ENCODE data around the gene FBXL15. TPM values are rescaled to one million over a fixed set of nuclear protein-coding genes. Genes with fewer than 3 reads are reported as not detected.

Gene FBXL15
- total and polyA plus RNA-seq, 2 experiments from 2014 or later: 18.5 to 36.1 TPM

DNA sequence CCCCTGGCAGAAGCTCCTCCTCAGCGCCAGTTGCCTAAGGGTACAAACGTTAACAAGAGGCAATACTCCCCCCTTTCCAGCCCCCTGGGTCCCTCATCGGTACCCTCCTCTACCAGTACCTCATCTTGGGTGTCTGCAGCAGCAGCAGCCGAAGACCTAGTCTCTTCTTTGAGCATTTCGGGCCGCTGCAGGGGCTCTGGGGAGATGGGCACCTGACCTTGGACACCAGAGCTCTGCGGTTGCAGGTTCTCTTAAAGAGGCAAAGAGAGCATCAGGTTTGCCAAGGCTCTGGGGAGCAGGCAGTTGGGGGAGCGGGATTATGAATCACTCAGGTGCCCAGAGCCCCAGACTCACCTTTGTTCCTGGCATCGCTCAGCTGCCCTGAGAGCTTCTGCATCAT is 3.5 kb downstream of the FBXL15 start:
- H3K9me3 Mint-ChIP-seq: no peaks in the 10 kb centered on the region; the same call in 2 of the 3 replicates
- Histone ChIP-seq H3K27ac (ENCODE audit: low read depth) (no peak overlapping the region), H3K4me1 (ENCODE audit: insufficient read depth) (peaks cover 9% of the 10 kb centered on the region), H3K4me3 (no peak overlapping the region), H4K20me1 (replicated peaks; ENCODE audit: insufficient read depth) (no peaks in the 10 kb centered on the region; the same call in none of the 2 replicates), H3K79me2 (replicated peaks; ENCODE audit: insufficient read depth) (no peaks in the 10 kb centered on the region), H2AFZ (no peak overlapping the region), H3K27me3 (ENCODE audit: insufficient read depth) (0 out of 2 replicates have a peak, but pooled peaks cover 6% of the 10 kb centered on the region), H3K36me3 (ENCODE audit: insufficient read depth) (no peaks in the 10 kb centered on the region; the same call in 1 of the 2 replicates), H3K4me2 (no peak overlapping the region), H3K9me2 (ENCODE audit: insufficient read depth) (no peaks in the 10 kb centered on the region), H3F3A (replicated peaks; ENCODE audit: low read depth) (peaks cover 21% of the 10 kb centered on the region)
- H3K27me3 Mint-ChIP-seq (ENCODE audit: insufficient read depth, low read depth, poor library complexity): peaks cover 29% of the 10 kb centered on the region
- no peak for TF ChIP-seq JUNB (IDR thresholded peaks at IDR 0.05; ENCODE audit: unreplicated experiment)
- TF ChIP-seq EZH2 (IDR thresholded peaks at IDR 0.05; ENCODE audit: low read depth, unreplicated experiment): no peak
- no peak for TF ChIP-seq NANOG (IDR thresholded peaks at IDR 0.05; ENCODE audit: borderline replicate concordance)
- TF ChIP-seq EZH2phosphoT487 (IDR thresholded peaks at IDR 0.05; ENCODE audit: unreplicated experiment): no peak
- H3K4me1 Mint-ChIP-seq: peaks cover 5% of the 10 kb centered on the region
- H3K4me3 Mint-ChIP-seq: no peak overlapping the region
- no peak for DNase-seq (ENCODE audit: low spot score)
- ATAC-seq: no peak
- peaks cover 16% of the 10 kb centered on the region for H3K36me3 Mint-ChIP-seq (ENCODE audit: low read depth)
- H3K27ac Mint-ChIP-seq: no peak overlapping the region

DNA sequence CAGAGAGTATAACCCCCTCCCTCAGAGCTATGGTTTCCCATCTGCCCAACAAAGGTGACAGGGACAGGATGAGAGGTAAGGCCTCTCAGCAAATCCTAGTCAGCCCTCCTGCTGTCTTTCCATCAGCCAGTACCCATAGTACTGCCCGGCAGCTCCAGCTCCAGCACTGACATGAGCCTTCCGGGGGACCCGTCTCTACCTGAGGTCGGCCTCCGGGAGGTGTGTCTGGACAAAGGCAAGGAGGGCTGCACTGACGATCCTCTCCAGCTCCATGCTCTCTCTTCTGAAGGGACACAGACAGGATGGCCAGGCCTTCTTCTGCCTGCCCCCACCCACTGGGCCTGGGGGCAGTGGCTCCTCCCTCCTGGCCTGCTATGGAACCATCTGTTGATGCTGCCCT is 4.3 kb downstream of the FBXL15 start:
- ATAC-seq (no peak), DNase-seq (ENCODE audit: low spot score) (no peak)
- Histone ChIP-seq H3K4me2 (no peak overlapping the region), H3K36me3 (ENCODE audit: insufficient read depth) (no peaks in the 10 kb centered on the region; the same call in 1 of the 2 replicates), H3K79me2 (replicated peaks; ENCODE audit: insufficient read depth) (no peaks in the 10 kb centered on the region), H3K9me2 (ENCODE audit: insufficient read depth) (no peaks in the 10 kb centered on the region), H3K4me1 (ENCODE audit: insufficient read depth) (peaks cover 9% of the 10 kb centered on the region), H3K27me3 (ENCODE audit: insufficient read depth) (0 out of 2 replicates have a peak, but pooled peaks cover 6% of the 10 kb centered on the region), H3F3A (replicated peaks; ENCODE audit: low read depth) (peaks cover 16% of the 10 kb centered on the region), H3K27ac (ENCODE audit: low read depth) (no peak overlapping the region), H4K20me1 (replicated peaks; ENCODE audit: insufficient read depth) (no peaks in the 10 kb centered on the region; the same call in none of the 2 replicates), H3K4me3 (no peak overlapping the region), H2AFZ (no peak overlapping the region)
- Mint-ChIP-seq H3K4me3 (no peak overlapping the region), H3K27ac (no peak overlapping the region), H3K9me3 (no peaks in the 10 kb centered on the region; the same call in 2 of the 3 replicates), H3K36me3 (ENCODE audit: low read depth) (peaks cover 16% of the 10 kb centered on the region; the same call in 2 of the 3 replicates), H3K4me1 (peaks cover 4% of the 10 kb centered on the region; the same call in 2 of the 3 replicates), H3K27me3 (ENCODE audit: insufficient read depth, low read depth, poor library complexity) (peaks cover 22% of the 10 kb centered on the region)
- no peak for TF ChIP-seq EZH2 (IDR thresholded peaks at IDR 0.05; ENCODE audit: low read depth, unreplicated experiment)
- TF ChIP-seq ZNF331 (CRISPR knock-in tag; IDR thresholded peaks at IDR 0.05; ENCODE audit: low read depth): no peak
- TF ChIP-seq, protein P1, sequence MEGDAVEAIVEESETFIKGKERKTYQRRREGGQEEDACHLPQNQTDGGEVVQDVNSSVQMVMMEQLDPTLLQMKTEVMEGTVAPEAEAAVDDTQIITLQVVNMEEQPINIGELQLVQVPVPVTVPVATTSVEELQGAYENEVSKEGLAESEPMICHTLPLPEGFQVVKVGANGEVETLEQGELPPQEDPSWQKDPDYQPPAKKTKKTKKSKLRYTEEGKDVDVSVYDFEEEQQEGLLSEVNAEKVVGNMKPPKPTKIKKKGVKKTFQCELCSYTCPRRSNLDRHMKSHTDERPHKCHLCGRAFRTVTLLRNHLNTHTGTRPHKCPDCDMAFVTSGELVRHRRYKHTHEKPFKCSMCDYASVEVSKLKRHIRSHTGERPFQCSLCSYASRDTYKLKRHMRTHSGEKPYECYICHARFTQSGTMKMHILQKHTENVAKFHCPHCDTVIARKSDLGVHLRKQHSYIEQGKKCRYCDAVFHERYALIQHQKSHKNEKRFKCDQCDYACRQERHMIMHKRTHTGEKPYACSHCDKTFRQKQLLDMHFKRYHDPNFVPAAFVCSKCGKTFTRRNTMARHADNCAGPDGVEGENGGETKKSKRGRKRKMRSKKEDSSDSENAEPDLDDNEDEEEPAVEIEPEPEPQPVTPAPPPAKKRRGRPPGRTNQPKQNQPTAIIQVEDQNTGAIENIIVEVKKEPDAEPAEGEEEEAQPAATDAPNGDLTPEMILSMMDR (conservative IDR thresholded peaks at IDR 0.05; ENCODE audit: low read depth in 2 of 2): no peak
- TF ChIP-seq, protein P2, sequence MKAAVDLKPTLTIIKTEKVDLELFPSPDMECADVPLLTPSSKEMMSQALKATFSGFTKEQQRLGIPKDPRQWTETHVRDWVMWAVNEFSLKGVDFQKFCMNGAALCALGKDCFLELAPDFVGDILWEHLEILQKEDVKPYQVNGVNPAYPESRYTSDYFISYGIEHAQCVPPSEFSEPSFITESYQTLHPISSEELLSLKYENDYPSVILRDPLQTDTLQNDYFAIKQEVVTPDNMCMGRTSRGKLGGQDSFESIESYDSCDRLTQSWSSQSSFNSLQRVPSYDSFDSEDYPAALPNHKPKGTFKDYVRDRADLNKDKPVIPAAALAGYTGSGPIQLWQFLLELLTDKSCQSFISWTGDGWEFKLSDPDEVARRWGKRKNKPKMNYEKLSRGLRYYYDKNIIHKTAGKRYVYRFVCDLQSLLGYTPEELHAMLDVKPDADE (IDR thresholded peaks at IDR 0.05): no peak
- TF ChIP-seq, protein P3, sequence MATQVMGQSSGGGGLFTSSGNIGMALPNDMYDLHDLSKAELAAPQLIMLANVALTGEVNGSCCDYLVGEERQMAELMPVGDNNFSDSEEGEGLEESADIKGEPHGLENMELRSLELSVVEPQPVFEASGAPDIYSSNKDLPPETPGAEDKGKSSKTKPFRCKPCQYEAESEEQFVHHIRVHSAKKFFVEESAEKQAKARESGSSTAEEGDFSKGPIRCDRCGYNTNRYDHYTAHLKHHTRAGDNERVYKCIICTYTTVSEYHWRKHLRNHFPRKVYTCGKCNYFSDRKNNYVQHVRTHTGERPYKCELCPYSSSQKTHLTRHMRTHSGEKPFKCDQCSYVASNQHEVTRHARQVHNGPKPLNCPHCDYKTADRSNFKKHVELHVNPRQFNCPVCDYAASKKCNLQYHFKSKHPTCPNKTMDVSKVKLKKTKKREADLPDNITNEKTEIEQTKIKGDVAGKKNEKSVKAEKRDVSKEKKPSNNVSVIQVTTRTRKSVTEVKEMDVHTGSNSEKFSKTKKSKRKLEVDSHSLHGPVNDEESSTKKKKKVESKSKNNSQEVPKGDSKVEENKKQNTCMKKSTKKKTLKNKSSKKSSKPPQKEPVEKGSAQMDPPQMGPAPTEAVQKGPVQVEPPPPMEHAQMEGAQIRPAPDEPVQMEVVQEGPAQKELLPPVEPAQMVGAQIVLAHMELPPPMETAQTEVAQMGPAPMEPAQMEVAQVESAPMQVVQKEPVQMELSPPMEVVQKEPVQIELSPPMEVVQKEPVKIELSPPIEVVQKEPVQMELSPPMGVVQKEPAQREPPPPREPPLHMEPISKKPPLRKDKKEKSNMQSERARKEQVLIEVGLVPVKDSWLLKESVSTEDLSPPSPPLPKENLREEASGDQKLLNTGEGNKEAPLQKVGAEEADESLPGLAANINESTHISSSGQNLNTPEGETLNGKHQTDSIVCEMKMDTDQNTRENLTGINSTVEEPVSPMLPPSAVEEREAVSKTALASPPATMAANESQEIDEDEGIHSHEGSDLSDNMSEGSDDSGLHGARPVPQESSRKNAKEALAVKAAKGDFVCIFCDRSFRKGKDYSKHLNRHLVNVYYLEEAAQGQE (IDR thresholded peaks at IDR 0.05; ENCODE audit: unreplicated experiment): no peak
- TF ChIP-seq NANOG (IDR thresholded peaks at IDR 0.05; ENCODE audit: borderline replicate concordance): no peak
